Fibroblast of lung (primary cell): Measurements from ENCODE around the gene NRDE2. TPM values are rescaled to one million over a fixed set of nuclear protein-coding genes. Genes with fewer than 3 reads are reported as not detected.
A peak's percentile ranks its signal among the peaks of the same experiment; 100 is the strongest.

ENCODE experiments used
- DNase-seq, 2 donors: peaks; one replicate each; pipeline versions ENCODE4 v3.0.0 to v3.0.0-alpha.2; 2010; ENCODE audit warnings: low read depth in 2 of 2
- H2AFZ ChIP-seq: 2 replicates; pipeline ENCODE4 v1.5.1; 2012; ENCODE audit warnings: low read length, control low read depth, inconsistent platforms
- H3K27ac ChIP-seq: 2 replicates; pipeline ENCODE4 v1.5.1; 2011; ENCODE audit warnings: low read length, control low read depth; ENCODE audit not compliant: insufficient read depth
- H3K27me3 ChIP-seq: 2 replicates; pipeline ENCODE4 v1.5.1; 2011; ENCODE audit warnings: mild to moderate bottlenecking, low read length; ENCODE audit not compliant: control insufficient read depth, insufficient read depth
- H3K36me3 ChIP-seq: 2 replicates; pipeline ENCODE4 v1.5.1; 2011; ENCODE audit warnings: low read length; ENCODE audit not compliant: control insufficient read depth, insufficient read depth
- H3K4me1 ChIP-seq: 2 replicates; pipeline ENCODE4 v1.5.1; 2011; ENCODE audit warnings: low read length; ENCODE audit not compliant: control insufficient read depth, insufficient read depth; ENCODE audit errors: extremely low read depth
- H3K4me2 ChIP-seq: 2 replicates; pipeline ENCODE4 v1.5.1; 2011; ENCODE audit warnings: low read length, control low read depth; ENCODE audit not compliant: insufficient read depth; ENCODE audit errors: extremely low read depth
- H3K4me3 ChIP-seq, 4 experiments: fragments of 200-600 bp in 1 of 4; sonication (generic) in 1 of 4; replicated peaks in 1 of 4; 2 replicates each; pipeline ENCODE4 v1.5.1; 2011 to 2016; ENCODE audit warnings: low read length in 4 of 4, low read depth in 3 of 4, mild to moderate bottlenecking in 3 of 4, control low read depth in 2 of 4, inconsistent platforms in 1 of 4, mixed read lengths in 1 of 4; ENCODE audit not compliant: insufficient read depth in 1 of 4; ENCODE audit errors: control extremely low read depth in 1 of 4
- H3K79me2 ChIP-seq: 2 replicates; pipeline ENCODE4 v1.5.1; 2012; ENCODE audit warnings: mild to moderate bottlenecking, low read length, inconsistent platforms; ENCODE audit not compliant: control insufficient read depth, insufficient read depth
- H3K9ac ChIP-seq: 2 replicates; pipeline ENCODE4 v1.5.1; 2011; ENCODE audit warnings: mild to moderate bottlenecking, low read length, control low read depth; ENCODE audit not compliant: insufficient read depth
- H3K9me3 ChIP-seq: 2 replicates; pipeline ENCODE4 v1.5.1; 2012; ENCODE audit warnings: low read depth, low read length; ENCODE audit not compliant: control insufficient read depth, insufficient read depth
- H4K20me1 ChIP-seq: 2 replicates; pipeline ENCODE4 v1.5.1; 2011; ENCODE audit warnings: low read length; ENCODE audit not compliant: control insufficient read depth, insufficient read depth; ENCODE audit errors: extremely low read depth
- CTCF ChIP-seq, 2 donors: IDR thresholded peaks in 1 of 2; conservative IDR thresholded peaks in 1 of 2; 1 replicate in 1 of 2; 2 replicates in 1 of 2; pipeline ENCODE4 v1.5.1; 2011 to 2012; ENCODE audit warnings: low read length in 2 of 2, control low read depth in 1 of 2, inconsistent platforms in 1 of 2, low read depth in 1 of 2, mild to moderate bottlenecking in 1 of 2
- EZH2 ChIP-seq: IDR thresholded peaks from 2 replicates; pipeline ENCODE4 v1.5.1; 2012; ENCODE audit warnings: low read length, control low read depth, mild to moderate bottlenecking; ENCODE audit errors: missing control alignments
- polyA plus RNA-seq, 2 donors: library from polyadenylated mRNA; depleted of rRNA in 1 of 2; stranded (reverse) in 1 of 2; unstranded in 1 of 2; fragments of >200 nt; gene quantifications; 2 replicates each; pipeline ENCODE4 v1.2.1, GENCODE V29; 2011 to 2012; ENCODE audit warnings: missing spikeins in 1 of 2
- total RNA-seq: library from RNA; depleted of rRNA; stranded (reverse); fragments of >200 nt; gene quantifications from 2 replicates; pipeline ENCODE4 v1.2.1, GENCODE V29; 2014

The NRDE2 gene
- total and polyA plus RNA-seq, 2 donors (not counting 1 experiment from before 2014, with no cell fraction given) = 7.0 to 9.7 TPM

GRCh38 chr14:90336985-90337384 lies 5.2 kb upstream of the NRDE2 start:
- Histone ChIP-seq H3K9ac (no peak overlapping the region), H4K20me1 (no peaks in the 10 kb centered on the region), H3K27me3 (no peaks in the 10 kb centered on the region), H3K36me3 (no peaks in the 10 kb centered on the region), H3K4me1 (no peaks in the 10 kb centered on the region), H2AFZ (no peak overlapping the region), H3K27ac (no peak overlapping the region), H3K9me3 (no peaks in the 10 kb centered on the region), H3K79me2 (no peaks in the 10 kb centered on the region), H3K4me2 (no peak overlapping the region), H3K4me3 (no peak overlapping the region)
- DNase-seq = no peak
- no peak for TF ChIP-seq CTCF (conservative IDR thresholded peaks at IDR 0.05 in 1 of 2, IDR thresholded peaks at IDR 0.05 in 1 of 2; ENCODE audit: low read depth in 1 of 2, low read length in 2 of 2)
- TF ChIP-seq EZH2 = no peak

GRCh38 chr14:90336401-90336800 lies 4.7 kb upstream of the NRDE2 start:
- DNase-seq = no peak
- TF ChIP-seq CTCF (conservative IDR thresholded peaks at IDR 0.05 in 1 of 2, IDR thresholded peaks at IDR 0.05 in 1 of 2; ENCODE audit: low read depth in 1 of 2, low read length in 2 of 2) = no peak
- TF ChIP-seq EZH2 = no peak
- no peak overlapping the region for H3K4me2 ChIP-seq

DNA sequence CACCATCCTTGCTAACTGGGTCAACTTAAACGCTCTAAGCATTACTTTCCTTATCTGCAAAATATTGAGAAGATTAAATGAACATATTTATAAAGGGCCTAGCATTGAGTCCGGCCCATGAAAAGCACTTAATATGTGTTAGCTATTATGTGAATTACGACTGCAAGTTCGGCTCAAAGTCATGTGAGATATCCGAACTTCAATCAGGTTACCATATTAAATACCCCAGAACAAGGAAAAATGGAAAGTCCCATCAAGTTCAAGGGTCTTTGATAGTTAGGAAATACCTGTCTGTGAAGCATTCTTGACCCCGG lies 487 bp upstream of the NRDE2 start:
- DNase-seq = no peak
- Histone ChIP-seq H3K27ac (no peak overlapping the region), H2AFZ (peak overlapping the region; percentile 84), H3K36me3 (no peaks in the 10 kb centered on the region), H3K79me2 (peaks cover 17% of the 10 kb centered on the region), H3K27me3 (no peaks in the 10 kb centered on the region), H4K20me1 (no peaks in the 10 kb centered on the region), H3K4me2 (peak overlapping the region; percentile 76), H3K4me1 (peaks cover 3% of the 10 kb centered on the region), H3K9me3 (no peaks in the 10 kb centered on the region), H3K9ac (no peak overlapping the region), H3K4me3 (peak overlapping the region; percentile 39 to 88 (median 68))
- TF ChIP-seq CTCF (conservative IDR thresholded peaks at IDR 0.05 in 1 of 2, IDR thresholded peaks at IDR 0.05 in 1 of 2; ENCODE audit: low read depth in 1 of 2, low read length in 2 of 2) (no peak), EZH2 (no peak)

More at GRCh38 chr14:90336401-90336800, 4.7 kb upstream of the NRDE2 start:
- H3K27me3 ChIP-seq = no peaks in the 10 kb centered on the region
- no peak overlapping the region for H3K9ac ChIP-seq
- no peaks in the 10 kb centered on the region for H3K36me3 ChIP-seq
- no peaks in the 10 kb centered on the region for H4K20me1 ChIP-seq
- H3K79me2 ChIP-seq = peaks cover under 1% of the 10 kb centered on the region
- no peak overlapping the region for H3K4me3 ChIP-seq
- H3K27ac ChIP-seq = no peak overlapping the region
- no peaks in the 10 kb centered on the region for H3K9me3 ChIP-seq
- H2AFZ ChIP-seq = no peak overlapping the region
- no peaks in the 10 kb centered on the region for H3K4me1 ChIP-seq
